ENCODE measurements around the gene KCNK10. TPM values are rescaled to one million over a fixed set of nuclear protein-coding genes. Genes with fewer than 3 reads are reported as not detected.

The KCNK10 gene
- total RNA-seq, 1 donor from 2014 or later = not detected

DNA sequence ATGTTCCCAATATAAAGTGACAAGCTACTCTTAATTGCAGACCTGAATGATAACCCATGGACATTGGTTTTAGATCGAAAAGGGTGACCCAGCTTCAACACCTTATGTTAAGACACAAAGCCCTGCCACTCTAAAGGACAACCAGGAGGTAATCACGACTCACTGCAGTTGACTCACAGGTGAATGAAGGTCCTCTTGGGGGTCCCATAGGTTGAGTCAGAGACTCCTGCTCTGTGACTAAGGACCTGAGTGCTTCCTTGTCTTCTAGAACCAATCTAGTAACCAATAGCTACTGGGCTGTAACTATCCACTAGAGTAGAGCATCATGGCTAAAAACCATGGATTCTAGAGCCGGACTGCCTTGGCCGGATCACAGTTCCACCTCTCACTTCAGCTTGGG, 73.8 kb downstream of the KCNK10 start:
- Mint-ChIP-seq H3K27ac (no peak overlapping the region), H3K27me3 (ENCODE audit: low read depth) (peaks cover 55% of the 10 kb centered on the region), H3K4me1 (no peaks in the 10 kb centered on the region), H3K9me3 (no peaks in the 10 kb centered on the region), H3K4me3 (no peak overlapping the region), H3K36me3 (no peaks in the 10 kb centered on the region)
- TF ChIP-seq, protein P1, sequence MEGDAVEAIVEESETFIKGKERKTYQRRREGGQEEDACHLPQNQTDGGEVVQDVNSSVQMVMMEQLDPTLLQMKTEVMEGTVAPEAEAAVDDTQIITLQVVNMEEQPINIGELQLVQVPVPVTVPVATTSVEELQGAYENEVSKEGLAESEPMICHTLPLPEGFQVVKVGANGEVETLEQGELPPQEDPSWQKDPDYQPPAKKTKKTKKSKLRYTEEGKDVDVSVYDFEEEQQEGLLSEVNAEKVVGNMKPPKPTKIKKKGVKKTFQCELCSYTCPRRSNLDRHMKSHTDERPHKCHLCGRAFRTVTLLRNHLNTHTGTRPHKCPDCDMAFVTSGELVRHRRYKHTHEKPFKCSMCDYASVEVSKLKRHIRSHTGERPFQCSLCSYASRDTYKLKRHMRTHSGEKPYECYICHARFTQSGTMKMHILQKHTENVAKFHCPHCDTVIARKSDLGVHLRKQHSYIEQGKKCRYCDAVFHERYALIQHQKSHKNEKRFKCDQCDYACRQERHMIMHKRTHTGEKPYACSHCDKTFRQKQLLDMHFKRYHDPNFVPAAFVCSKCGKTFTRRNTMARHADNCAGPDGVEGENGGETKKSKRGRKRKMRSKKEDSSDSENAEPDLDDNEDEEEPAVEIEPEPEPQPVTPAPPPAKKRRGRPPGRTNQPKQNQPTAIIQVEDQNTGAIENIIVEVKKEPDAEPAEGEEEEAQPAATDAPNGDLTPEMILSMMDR (IDR thresholded peaks at IDR 0.05; ENCODE audit: unreplicated experiment) = no peak
- DNase-seq (ENCODE audit: low spot score in 2 of 2, unreplicated experiment in 2 of 2) = no peak

DNA sequence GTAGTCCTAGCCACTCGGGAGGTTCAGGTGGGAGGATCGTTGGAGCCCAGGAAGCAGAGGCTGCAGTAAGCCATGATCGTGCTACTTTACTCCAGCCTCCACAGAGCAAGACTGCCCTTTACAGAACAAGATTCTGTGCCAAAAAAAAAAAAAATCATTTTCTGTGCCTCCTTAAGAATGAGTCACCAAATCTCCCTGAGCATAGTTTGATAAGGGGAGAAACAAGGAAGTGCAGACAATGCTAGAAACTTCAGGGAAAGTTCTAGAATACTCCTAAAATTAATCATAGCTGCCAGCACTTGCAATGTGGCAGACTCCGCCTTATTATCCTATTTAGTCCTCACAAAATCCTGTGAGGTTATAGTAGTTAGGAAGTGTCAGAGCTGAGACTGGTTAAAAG, 74.5 kb downstream of the KCNK10 start:
- Mint-ChIP-seq H3K27me3 (ENCODE audit: low read depth) (peaks cover 53% of the 10 kb centered on the region), H3K9me3 (no peaks in the 10 kb centered on the region)

DNA sequence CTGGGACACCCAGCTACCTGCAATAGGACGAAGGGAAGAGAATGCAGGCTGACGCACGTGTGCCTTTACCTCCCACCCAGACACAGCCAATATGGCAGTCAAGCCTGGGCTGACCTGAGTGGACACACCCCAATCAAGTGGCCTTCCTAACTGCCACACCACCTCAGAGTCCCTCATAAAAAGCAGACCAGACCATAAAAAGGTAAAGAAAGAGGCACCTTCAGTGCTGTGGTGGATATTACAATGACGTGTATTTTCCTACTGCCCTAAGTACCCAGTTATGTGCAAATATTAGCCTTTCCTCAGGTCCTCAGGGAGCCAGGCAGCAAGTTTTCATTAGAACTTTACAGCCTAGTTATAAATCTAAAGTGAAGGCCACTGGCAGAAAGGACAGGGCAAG, 75.8 kb downstream of the KCNK10 start:
- Mint-ChIP-seq H3K4me3 (no peak overlapping the region), H3K27me3 (ENCODE audit: low read depth) (peaks cover 57% of the 10 kb centered on the region), H3K9me3 (no peaks in the 10 kb centered on the region), H3K27ac (no peak overlapping the region), H3K4me1 (no peaks in the 10 kb centered on the region), H3K36me3 (no peaks in the 10 kb centered on the region)
- TF ChIP-seq, protein P1 (IDR thresholded peaks at IDR 0.05; ENCODE audit: unreplicated experiment) = no peak
- no peak for DNase-seq (ENCODE audit: low spot score in 2 of 2, unreplicated experiment in 2 of 2)

More for the DNA sequence above, 74.5 kb downstream of the KCNK10 start:
- Mint-ChIP-seq H3K4me1 (no peaks in the 10 kb centered on the region), H3K4me3 (no peak overlapping the region), H3K36me3 (no peaks in the 10 kb centered on the region), H3K27ac (no peak overlapping the region)
- TF ChIP-seq, protein P1 (IDR thresholded peaks at IDR 0.05; ENCODE audit: unreplicated experiment) = no peak
- DNase-seq (ENCODE audit: low spot score in 2 of 2, unreplicated experiment in 2 of 2) = no peak

DNA sequence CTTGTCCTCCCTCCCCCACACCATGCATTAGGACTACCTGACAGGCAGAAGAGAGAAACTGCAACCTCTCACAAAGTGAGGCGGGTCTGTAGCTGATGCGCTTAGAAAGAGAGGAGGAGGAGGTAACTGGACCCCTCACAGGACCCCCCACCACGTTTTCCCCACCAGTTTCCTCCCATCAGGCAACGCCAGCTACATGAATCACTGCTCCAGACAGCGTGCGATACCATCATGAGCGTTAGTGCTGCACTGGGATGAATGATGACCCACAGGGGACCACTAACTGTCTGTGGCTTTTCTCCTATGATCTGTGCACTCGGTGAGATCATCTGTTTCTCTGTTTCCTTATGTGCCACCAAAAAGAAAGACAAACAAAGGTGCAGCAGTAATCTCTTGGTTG, 77.7 kb downstream of the KCNK10 start:
- no peak overlapping the region for H3K27ac Mint-ChIP-seq
- H3K4me3 Mint-ChIP-seq = no peak overlapping the region
- no peaks in the 10 kb centered on the region for H3K4me1 Mint-ChIP-seq
- H3K9me3 Mint-ChIP-seq = no peaks in the 10 kb centered on the region
- peaks cover 65% of the 10 kb centered on the region for H3K27me3 Mint-ChIP-seq (ENCODE audit: low read depth)
- H3K36me3 Mint-ChIP-seq = no peaks in the 10 kb centered on the region
- TF ChIP-seq, protein P1 (IDR thresholded peaks at IDR 0.05; ENCODE audit: unreplicated experiment) = no peak
- no peak for DNase-seq (ENCODE audit: low spot score in 2 of 2, unreplicated experiment in 2 of 2)

DNA sequence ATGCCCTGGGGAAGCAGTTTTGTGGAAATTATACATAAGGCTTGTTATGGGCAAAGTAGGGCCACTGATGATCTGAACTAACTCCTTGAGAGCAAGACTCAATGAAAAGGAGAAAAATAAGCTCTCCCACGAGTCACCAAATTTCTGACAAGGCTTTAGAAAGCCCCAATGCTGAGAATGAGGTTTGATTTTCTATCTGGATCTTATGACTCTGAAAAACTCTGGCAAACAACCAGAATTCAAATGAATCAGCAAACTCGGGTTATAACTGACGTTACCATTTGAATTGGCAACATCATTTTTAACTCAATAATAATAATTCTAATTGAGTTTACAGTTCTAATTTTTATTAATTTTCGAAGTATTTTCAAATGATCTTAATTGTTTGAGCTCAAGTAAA, 79.1 kb downstream of the KCNK10 start:
- peaks cover 58% of the 10 kb centered on the region for H3K27me3 Mint-ChIP-seq (ENCODE audit: low read depth)
- no peak overlapping the region for H3K4me3 Mint-ChIP-seq
- H3K9me3 Mint-ChIP-seq = no peaks in the 10 kb centered on the region
- no peak for DNase-seq (ENCODE audit: low spot score in 2 of 2, unreplicated experiment in 2 of 2)
- H3K36me3 Mint-ChIP-seq = no peaks in the 10 kb centered on the region
- TF ChIP-seq, protein P1 (IDR thresholded peaks at IDR 0.05; ENCODE audit: unreplicated experiment) = no peak
- no peaks in the 10 kb centered on the region for H3K4me1 Mint-ChIP-seq
- H3K27ac Mint-ChIP-seq = no peak overlapping the region

DNA sequence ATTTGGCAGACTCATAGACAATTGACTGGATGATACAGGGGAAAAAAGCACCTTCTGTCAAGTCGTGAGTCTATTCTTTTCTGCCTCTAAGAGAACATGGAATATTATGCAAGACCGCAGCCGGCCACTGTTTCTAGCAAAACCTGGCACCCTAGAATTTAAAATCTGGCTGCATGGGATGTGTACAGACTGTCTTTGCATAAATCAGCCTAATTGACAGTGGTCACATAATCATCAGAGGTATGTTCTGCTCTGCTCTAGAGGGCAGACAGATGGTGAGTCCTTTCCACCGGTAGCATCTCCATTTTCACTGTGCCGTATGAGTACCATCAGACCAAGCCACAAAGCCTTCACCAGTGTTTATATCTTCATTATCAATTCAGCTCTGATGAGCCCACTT, 80.6 kb downstream of the KCNK10 start:
- H3K4me3 Mint-ChIP-seq = no peak overlapping the region
- no peaks in the 10 kb centered on the region for H3K36me3 Mint-ChIP-seq
- TF ChIP-seq, protein P1 (IDR thresholded peaks at IDR 0.05; ENCODE audit: unreplicated experiment) = no peak
- H3K4me1 Mint-ChIP-seq = no peaks in the 10 kb centered on the region
- H3K27me3 Mint-ChIP-seq (ENCODE audit: low read depth) = peaks cover 59% of the 10 kb centered on the region
- H3K9me3 Mint-ChIP-seq = no peaks in the 10 kb centered on the region
- H3K27ac Mint-ChIP-seq = no peak overlapping the region
- no peak for DNase-seq (ENCODE audit: low spot score in 2 of 2, unreplicated experiment in 2 of 2)

All from mesothelial cell of epicardium (in vitro differentiated cells).